Ishikawa (cell line): ENCODE results near the gene GRIK1.

Experiments
- CEBPB ChIP-seq: IDR thresholded peaks from 2 replicates; pipeline ENCODE4 v1.6.1; 2012
- CREB1 ChIP-seq: IDR thresholded peaks from 2 replicates; pipeline ENCODE4 v1.6.1; 2012; ENCODE audit warnings: low read depth
- EGR1 ChIP-seq: IDR thresholded peaks from 2 replicates; pipeline ENCODE4 v1.6.1; 2012
- EP300 ChIP-seq: IDR thresholded peaks from 2 replicates; pipeline ENCODE4 v1.6.1; 2012; ENCODE audit warnings: borderline replicate concordance
- FOXM1 ChIP-seq: IDR thresholded peaks from 2 replicates; pipeline ENCODE4 v1.6.1; 2012; ENCODE audit warnings: low read depth, borderline replicate concordance
- MAX ChIP-seq: IDR thresholded peaks from 2 replicates; pipeline ENCODE4 v1.6.1; 2012
- NFIC ChIP-seq: IDR thresholded peaks from 2 replicates; pipeline ENCODE4 v1.6.1; 2012
- RAD21 ChIP-seq: IDR thresholded peaks from 2 replicates; pipeline ENCODE4 v1.6.1; 2012; ENCODE audit warnings: low read depth
- REST ChIP-seq: IDR thresholded peaks from 2 replicates; pipeline ENCODE4 v1.6.1; 2012; ENCODE audit warnings: low read depth, mild to moderate bottlenecking
- TAF1 ChIP-seq: IDR thresholded peaks from 2 replicates; pipeline ENCODE4 v1.6.1; 2012; ENCODE audit warnings: low read depth, mild to moderate bottlenecking
- TCF12 ChIP-seq: IDR thresholded peaks from 2 replicates; pipeline ENCODE4 v1.6.1; 2012; ENCODE audit warnings: low read depth
- YY1 ChIP-seq: IDR thresholded peaks from 2 replicates; pipeline ENCODE4 v1.6.1; 2012; ENCODE audit warnings: low read depth
- ZBTB7A ChIP-seq: IDR thresholded peaks from 2 replicates; pipeline ENCODE4 v1.6.1; 2012; ENCODE audit warnings: low read depth

GRCh38 chr21:29604076-29604475 is 335.7 kb downstream of the GRIK1 start:
- TF ChIP-seq ZBTB7A (no peak), TCF12 (no peak), CREB1 (no peak), CEBPB (no peak), YY1 (no peak), EP300 (no peak), TAF1 (no peak), FOXM1 (no peak), MAX (no peak), NFIC (no peak), RAD21 (no peak), EGR1 (no peak), REST (no peak)
